CD14-positive monocyte (primary cell): ENCODE results near the gene ZC3H4. TPM values are rescaled to one million over a fixed set of nuclear protein-coding genes. Genes with fewer than 3 reads are reported as not detected.

Experiments
- DNase-seq, 3 donors: peaks; one replicate each; pipeline ENCODE4 v3.0.0-alpha.2; 2011 to 2022
- H2AFZ ChIP-seq: 2 replicates; pipeline ENCODE4 v1.6.0; 2012; ENCODE audit warnings: mild to moderate bottlenecking, low read depth, low read length, inconsistent platforms; ENCODE audit not compliant: insufficient read depth, poor library complexity, severe bottlenecking
- H3K27ac ChIP-seq, 2 donors: 1 replicate in 1 of 2; 2 replicates in 1 of 2; pipeline ENCODE4 v1.5.1; 2012 to 2013; ENCODE audit warnings: low read length in 2 of 2, control low read depth in 1 of 2, inconsistent platforms in 1 of 2, low read depth in 1 of 2, mild to moderate bottlenecking in 1 of 2
- H3K27me3 ChIP-seq, 2 donors: one replicate each; pipeline versions ENCODE4 v1.6.0 to v1.6.1; 2011 to 2013; ENCODE audit warnings: low read length in 2 of 2; ENCODE audit not compliant: control insufficient read depth in 2 of 2, insufficient read depth in 2 of 2
- H3K36me3 ChIP-seq, 2 donors: replicated peaks in 1 of 2; 1 replicate in 1 of 2; 2 replicates in 1 of 2; pipeline versions ENCODE4 v1.5.1 to v1.6.1; 2012 to 2013; ENCODE audit warnings: low read length in 2 of 2, control low read depth in 1 of 2, inconsistent platforms in 1 of 2, mild to moderate bottlenecking in 1 of 2; ENCODE audit not compliant: insufficient read depth in 2 of 2, control insufficient read depth in 1 of 2
- H3K4me1 ChIP-seq, 2 donors: 1 replicate in 1 of 2; 2 replicates in 1 of 2; pipeline versions ENCODE4 v1.5.1 to v1.6.1; 2012 to 2013; ENCODE audit warnings: low read length in 2 of 2, control low read depth in 1 of 2, inconsistent platforms in 1 of 2, mild to moderate bottlenecking in 1 of 2, moderate library complexity in 1 of 2; ENCODE audit not compliant: insufficient read depth in 2 of 2, control insufficient read depth in 1 of 2
- H3K4me2 ChIP-seq: replicated peaks from 2 replicates; pipeline ENCODE3; 2012; ENCODE audit warnings: low read length, moderate library complexity, mild to moderate bottlenecking; ENCODE audit not compliant: poor library complexity, severe bottlenecking; ENCODE audit errors: extremely low read depth
- H3K4me3 ChIP-seq, 3 experiments: fragments of 200-600 bp in 1 of 3; sonication (generic) in 1 of 3; replicated peaks in 1 of 3; 1 replicate in 2 of 3; 2 replicates in 1 of 3; pipeline ENCODE4 v1.5.1; 2011 to 2013; ENCODE audit warnings: low read length in 3 of 3, mild to moderate bottlenecking in 3 of 3, control low read depth in 2 of 3, low read depth in 2 of 3, inconsistent platforms in 1 of 3, moderate library complexity in 1 of 3
- H3K79me2 ChIP-seq: 2 replicates; pipeline ENCODE4 v1.6.0; 2012; ENCODE audit warnings: mild to moderate bottlenecking, control low read depth, inconsistent platforms, low read length, moderate library complexity; ENCODE audit not compliant: insufficient read depth
- H3K9ac ChIP-seq: 2 replicates; pipeline ENCODE4 v1.6.0; 2017; ENCODE audit warnings: low read length, mild to moderate bottlenecking; ENCODE audit not compliant: insufficient read depth, poor library complexity, severe bottlenecking
- H3K9me3 ChIP-seq, 2 donors: replicated peaks in 1 of 2; 1 replicate in 1 of 2; 2 replicates in 1 of 2; pipeline versions ENCODE4 v1.5.1 to v1.6.1; 2012 to 2013; ENCODE audit warnings: low read length in 2 of 2, control low read depth in 1 of 2; ENCODE audit not compliant: control insufficient read depth in 1 of 2, insufficient read depth in 1 of 2
- H4K20me1 ChIP-seq: 2 replicates; pipeline ENCODE4 v1.6.0; 2012; ENCODE audit warnings: mild to moderate bottlenecking, low read length, control low read depth, moderate library complexity; ENCODE audit not compliant: insufficient read depth
- H3K27ac Mint-ChIP-seq, 7 donors: one replicate each; pipeline ENCODE4 v1.8.0; 2020; ENCODE audit warnings: mild to moderate bottlenecking in 7 of 7, mixed read lengths in 7 of 7, moderate library complexity in 6 of 7, inconsistent platforms in 2 of 7
- H3K27me3 Mint-ChIP-seq, 3 donors: one replicate each; pipeline ENCODE4 v1.8.0; 2021 to 2022; ENCODE audit warnings: low read depth in 3 of 3, mild to moderate bottlenecking in 3 of 3, mixed read lengths in 3 of 3, moderate library complexity in 3 of 3, inconsistent platforms in 1 of 3
- H3K36me3 Mint-ChIP-seq, 2 donors: one replicate each; pipeline ENCODE4 v1.8.0; 2020; ENCODE audit warnings: mixed read lengths in 2 of 2, inconsistent platforms in 1 of 2, mild to moderate bottlenecking in 1 of 2
- H3K4me1 Mint-ChIP-seq: one replicate; pipeline ENCODE4 v1.8.0; 2020; ENCODE audit warnings: mild to moderate bottlenecking, mixed read lengths
- H3K4me3 Mint-ChIP-seq, 2 donors: one replicate each; pipeline ENCODE4 v1.8.0; 2020; ENCODE audit warnings: mild to moderate bottlenecking in 2 of 2, mixed read lengths in 2 of 2, moderate library complexity in 1 of 2
- H3K9me3 Mint-ChIP-seq, 7 donors: one replicate each; pipeline ENCODE4 v1.8.0; 2020 to 2022; ENCODE audit warnings: mixed read lengths in 7 of 7, mild to moderate bottlenecking in 6 of 7, moderate library complexity in 6 of 7, inconsistent platforms in 2 of 7
- WGBS: methylation state at CpG from one replicate; pipeline ENCODE4 v1.1.5; 2013; ENCODE audit warnings: missing lambda C conversion rate; ENCODE audit not compliant: insufficient coverage; 5-methylcytosine and 5-hydroxymethylcytosine counted together
- intact Hi-C, 2 donors: fragments of 100-400 bp; cut with micrococcal nuclease; formaldehyde crosslinking; loops; one replicate each; pipeline versions ENCODE4 v1.15.0 to v1.15.1; 2023
- polyA plus RNA-seq, 3 donors: library from polyadenylated mRNA; depleted of rRNA in 1 of 3; unstranded in 2 of 3; stranded (reverse) in 1 of 3; fragments of 300-500 nt in 2 of 3; fragments of >200 nt in 1 of 3; fragmentation: Illumina TruSeq in 2 of 3; gene quantifications; 1 replicate in 2 of 3; 2 replicates in 1 of 3; pipeline ENCODE4 v1.2.3, GENCODE V29; 2012 to 2021
- TF ChIP-seq, protein P1 (sequence below): fragments of 200-600 bp; IDR thresholded peaks from one replicate; pipeline ENCODE4 v1.8.0; 2022; ENCODE audit warnings: antibody characterized with exemption, mild to moderate bottlenecking

The ZC3H4 gene
- polyA plus RNA-seq, 3 donors = 0.24 to 9.9 (median 0.60) TPM

DNA sequence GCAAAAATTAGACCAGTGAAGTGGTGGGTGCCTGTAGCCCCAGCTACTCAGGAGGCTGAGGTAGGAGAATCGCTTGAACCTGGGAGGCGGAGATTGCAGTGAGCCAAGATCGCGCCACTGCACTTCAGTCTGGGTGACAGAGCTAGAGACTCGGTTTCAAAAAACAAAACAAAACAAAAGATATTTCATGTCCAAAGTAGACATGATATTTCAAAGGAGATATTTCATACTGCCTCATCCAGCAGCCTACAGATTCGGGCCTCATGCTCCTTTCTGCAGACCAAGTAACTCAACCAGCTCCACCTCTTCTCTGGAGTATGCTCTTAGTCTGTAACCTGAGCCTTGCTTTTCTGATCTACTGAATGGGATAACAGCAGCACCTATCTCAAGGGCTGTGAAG lies 15.0 kb downstream of the ZC3H4 start:
- no peaks in the 10 kb centered on the region for H3K9me3 Mint-ChIP-seq

GRCh38 chr19:47097396-47098201 lies 16.0 kb downstream of the ZC3H4 start:
- Histone ChIP-seq H3K27ac (peak overlapping the region in 1 of 2 donors; percentile 58), H3K9me3 (no peaks in the 10 kb centered on the region), H3K79me2 (peaks cover 94% of the 10 kb centered on the region), H4K20me1 (peaks cover 81% of the 10 kb centered on the region), H3K4me2 (no peak overlapping the region), H3K9ac (peak overlapping the region; percentile 18), H3K4me1 (peaks cover 6 to 10% of the 10 kb centered on the region in 2 donors), H3K4me3 (no peak overlapping the region), H2AFZ (no peak overlapping the region), H3K36me3 (peaks cover 32 to 76% of the 10 kb centered on the region in 2 donors), H3K27me3 (no peaks in the 10 kb centered on the region)
- H3K27me3 Mint-ChIP-seq = peaks cover 0 to 2% (median 0%) of the 10 kb centered on the region in 3 donors
- 90% methylated on average over 29 of the region's 31 CpGs for WGBS
- peaks cover 47 to 75% of the 10 kb centered on the region in 2 donors for H3K36me3 Mint-ChIP-seq
- TF ChIP-seq, protein P1, sequence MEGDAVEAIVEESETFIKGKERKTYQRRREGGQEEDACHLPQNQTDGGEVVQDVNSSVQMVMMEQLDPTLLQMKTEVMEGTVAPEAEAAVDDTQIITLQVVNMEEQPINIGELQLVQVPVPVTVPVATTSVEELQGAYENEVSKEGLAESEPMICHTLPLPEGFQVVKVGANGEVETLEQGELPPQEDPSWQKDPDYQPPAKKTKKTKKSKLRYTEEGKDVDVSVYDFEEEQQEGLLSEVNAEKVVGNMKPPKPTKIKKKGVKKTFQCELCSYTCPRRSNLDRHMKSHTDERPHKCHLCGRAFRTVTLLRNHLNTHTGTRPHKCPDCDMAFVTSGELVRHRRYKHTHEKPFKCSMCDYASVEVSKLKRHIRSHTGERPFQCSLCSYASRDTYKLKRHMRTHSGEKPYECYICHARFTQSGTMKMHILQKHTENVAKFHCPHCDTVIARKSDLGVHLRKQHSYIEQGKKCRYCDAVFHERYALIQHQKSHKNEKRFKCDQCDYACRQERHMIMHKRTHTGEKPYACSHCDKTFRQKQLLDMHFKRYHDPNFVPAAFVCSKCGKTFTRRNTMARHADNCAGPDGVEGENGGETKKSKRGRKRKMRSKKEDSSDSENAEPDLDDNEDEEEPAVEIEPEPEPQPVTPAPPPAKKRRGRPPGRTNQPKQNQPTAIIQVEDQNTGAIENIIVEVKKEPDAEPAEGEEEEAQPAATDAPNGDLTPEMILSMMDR = no peak
- H3K27ac Mint-ChIP-seq = peak overlapping the region in 5 of 7 donors; percentile 9 to 82 (median 75)
- peaks cover 15% of the 10 kb centered on the region for H3K4me1 Mint-ChIP-seq
- H3K9me3 Mint-ChIP-seq = no peaks in the 10 kb centered on the region
- intact Hi-C loops = no loop called here
- no peak for DNase-seq
- no peak overlapping the region for H3K4me3 Mint-ChIP-seq

More for the DNA sequence above, 15.0 kb downstream of the ZC3H4 start:
- peaks cover 19% of the 10 kb centered on the region for H3K4me1 Mint-ChIP-seq
- Histone ChIP-seq H3K27me3 (no peaks in the 10 kb centered on the region), H4K20me1 (peaks cover 90% of the 10 kb centered on the region), H3K4me3 (no peak overlapping the region), H3K9me3 (no peaks in the 10 kb centered on the region), H3K27ac (peak overlapping the region in 1 of 2 donors; percentile 33), H3K4me1 (peaks cover 6 to 10% of the 10 kb centered on the region in 2 donors), H3K36me3 (peaks cover 26 to 72% of the 10 kb centered on the region in 2 donors), H3K4me2 (no peak overlapping the region), H2AFZ (no peak overlapping the region), H3K79me2 (peaks cover 96% of the 10 kb centered on the region), H3K9ac (no peak overlapping the region)
- intact Hi-C loops = no loop called here
- WGBS = 100% methylated on average over 1 of the region's 6 CpGs
- peak overlapping the region in 3 of 7 donors; percentile 9 to 32 (median 18) for H3K27ac Mint-ChIP-seq
- TF ChIP-seq, protein P1 = no peak
- peaks cover 44 to 68% of the 10 kb centered on the region in 2 donors for H3K36me3 Mint-ChIP-seq
- H3K4me3 Mint-ChIP-seq = no peak overlapping the region
- peaks cover 0 to 2% (median 0%) of the 10 kb centered on the region in 3 donors for H3K27me3 Mint-ChIP-seq
- no peak for DNase-seq
